Endodermal cell (in vitro differentiated cells): ENCODE results near the gene SCUBE1. TPM values are rescaled to one million over a fixed set of nuclear protein-coding genes. Genes with fewer than 3 reads are reported as not detected.

Experiments
- DNase-seq: peaks from one replicate; pipeline ENCODE4 v3.0.0-alpha.2; 2017
- H3K27ac ChIP-seq: 2 replicates; pipeline ENCODE4 v1.5.1; 2013; ENCODE audit warnings: mild to moderate bottlenecking, low read depth, low read length, moderate library complexity
- H3K27me3 ChIP-seq: 2 replicates; pipeline ENCODE4 v1.6.1; 2013; ENCODE audit warnings: mild to moderate bottlenecking, low read length, moderate library complexity; ENCODE audit not compliant: insufficient read depth, control insufficient read depth, poor library complexity, severe bottlenecking
- H3K36me3 ChIP-seq: 2 replicates; pipeline ENCODE4 v1.7.0; 2013; ENCODE audit warnings: mild to moderate bottlenecking, low read length, moderate library complexity; ENCODE audit not compliant: control insufficient read depth, insufficient read depth
- H3K4me1 ChIP-seq: one replicate; pipeline ENCODE4 v1.7.0; 2013; ENCODE audit warnings: low read length; ENCODE audit not compliant: control insufficient read depth, insufficient read depth
- H3K4me3 ChIP-seq: 2 replicates; pipeline ENCODE4 v1.5.1; 2013; ENCODE audit warnings: mild to moderate bottlenecking, low read length, moderate library complexity
- H3K9ac ChIP-seq: 2 replicates; pipeline ENCODE4 v1.6.1; 2013; ENCODE audit warnings: mild to moderate bottlenecking, low read length, moderate library complexity; ENCODE audit not compliant: poor library complexity, severe bottlenecking; ENCODE audit errors: extremely low read depth
- H3K9me3 ChIP-seq: 2 replicates; pipeline ENCODE4 v1.6.1; 2013; ENCODE audit warnings: mild to moderate bottlenecking, low read length, moderate library complexity; ENCODE audit not compliant: control insufficient read depth
- H3K27ac Mint-ChIP-seq: 2 replicates; pipeline ENCODE4 v1.8.0; 2020; ENCODE audit warnings: mixed read lengths
- H3K27me3 Mint-ChIP-seq: 2 replicates; pipeline ENCODE4 v1.8.0; 2021; ENCODE audit warnings: mild to moderate bottlenecking, mixed read lengths; ENCODE audit not compliant: insufficient read depth
- H3K36me3 Mint-ChIP-seq: 2 replicates; pipeline ENCODE4 v1.8.0; 2020; ENCODE audit warnings: low read depth, mixed read lengths
- H3K4me1 Mint-ChIP-seq: 2 replicates; pipeline ENCODE4 v1.8.0; 2020; ENCODE audit warnings: mixed read lengths
- H3K4me3 Mint-ChIP-seq: 2 replicates; pipeline ENCODE4 v1.8.0; 2020; ENCODE audit warnings: mild to moderate bottlenecking, moderate library complexity, mixed read lengths
- H3K9me3 Mint-ChIP-seq: 2 replicates; pipeline ENCODE4 v1.8.0; 2020; ENCODE audit warnings: mild to moderate bottlenecking, mixed read lengths
- CTCF ChIP-seq: fragments of 200-600 bp; sonication (generic); conservative IDR thresholded peaks from 2 replicates; pipeline ENCODE4 v1.5.0; 2021; ENCODE audit warnings: antibody characterized with exemption, mild to moderate bottlenecking
- WGBS, 2 experiments: methylation state at CpG; one replicate each; pipeline versions ENCODE4 v1.1.5 to v1.1.7; 2013; ENCODE audit warnings: missing lambda C conversion rate in 2 of 2, mixed read lengths in 1 of 2; ENCODE audit not compliant: insufficient coverage in 1 of 2, insufficient read length in 1 of 2; 5-methylcytosine and 5-hydroxymethylcytosine counted together
- total RNA-seq, 2 donors: library from RNA; stranded (reverse); fragmentation: NEBNext Ultra II Directional in 1 of 2; extraction: Animal tissue kit (Norgen Biotek cat#: 25700) in 1 of 2; gene quantifications; 2 replicates in 1 of 2; 3 replicates in 1 of 2; pipeline ENCODE4 v1.2.1, GENCODE V29; 2021

SCUBE1 gene
- total RNA-seq, 2 donors from 2014 or later, result 0.13 to 0.95 TPM

- Histone ChIP-seq H3K4me3 (no peak overlapping the region), H3K9ac (no peak overlapping the region), H3K36me3 (no peaks in the 10 kb centered on the region), H3K9me3 (no peaks in the 10 kb centered on the region), H3K27me3 (no peaks in the 10 kb centered on the region), H3K4me1 (peaks cover 11% of the 10 kb centered on the region), H3K27ac (no peak overlapping the region)
- Mint-ChIP-seq H3K9me3 (no peaks in the 10 kb centered on the region), H3K27me3 (peaks cover 2% of the 10 kb centered on the region), H3K27ac (peak overlapping the region; percentile 59), H3K4me1 (peaks cover 6% of the 10 kb centered on the region), H3K4me3 (no peak overlapping the region), H3K36me3 (no peaks in the 10 kb centered on the region)
- peak; percentile 79 for DNase-seq
- TF ChIP-seq CTCF, result no peak
- WGBS, 2 experiments, result 81 to 83% methylated on average over 12 to 17 of the region's 17 CpGs
These were observed 82.6 kb downstream of the SCUBE1 start for GRCh38 chr22:43260331-43261231.

GRCh38 chr22:43257961-43258360 lies 85.2 kb downstream of the SCUBE1 start:
- Mint-ChIP-seq H3K9me3 (no peaks in the 10 kb centered on the region), H3K27me3 (peaks cover 2% of the 10 kb centered on the region), H3K27ac (no peak overlapping the region), H3K4me1 (no peaks in the 10 kb centered on the region), H3K36me3 (no peaks in the 10 kb centered on the region), H3K4me3 (no peak overlapping the region)
- Histone ChIP-seq H3K9ac (no peak overlapping the region), H3K4me3 (no peak overlapping the region), H3K27ac (no peak overlapping the region), H3K4me1 (peaks cover 4% of the 10 kb centered on the region), H3K27me3 (no peaks in the 10 kb centered on the region), H3K36me3 (no peaks in the 10 kb centered on the region), H3K9me3 (no peaks in the 10 kb centered on the region)
- no peak for TF ChIP-seq CTCF
- 95 to 98% methylated on average over 16 to 20 of the region's 20 CpGs for WGBS, 2 experiments
- DNase-seq, result no peak

- Histone ChIP-seq H3K4me3 (no peak overlapping the region), H3K9me3 (no peaks in the 10 kb centered on the region), H3K36me3 (no peaks in the 10 kb centered on the region), H3K27ac (no peak overlapping the region), H3K9ac (no peak overlapping the region), H3K27me3 (no peaks in the 10 kb centered on the region), H3K4me1 (peaks cover 4% of the 10 kb centered on the region)
- H3K27ac Mint-ChIP-seq, result no peak overlapping the region
- 82 to 87% methylated on average over 4 to 10 of the region's 10 CpGs for WGBS, 2 experiments
- H3K4me1 Mint-ChIP-seq, result no peaks in the 10 kb centered on the region
- DNase-seq, result no peak
- no peaks in the 10 kb centered on the region for H3K9me3 Mint-ChIP-seq
- H3K4me3 Mint-ChIP-seq, result no peak overlapping the region
- no peaks in the 10 kb centered on the region for H3K36me3 Mint-ChIP-seq
- no peak for TF ChIP-seq CTCF
- H3K27me3 Mint-ChIP-seq, result peaks cover 2% of the 10 kb centered on the region
These were observed 85.6 kb downstream of the SCUBE1 start for GRCh38 chr22:43257549-43257948.
